A549 (cell line): ENCODE data around the gene NLGN4Y. TPM values are rescaled to one million over a fixed set of nuclear protein-coding genes. Genes with fewer than 3 reads are reported as not detected.

Source experiments
- ATAC-seq, 2 experiments: fragments of 200-7000 bp in 1 of 2; fragments of >200 bp in 1 of 2; cut with Nextera tagmentation in 1 of 2; cut with Tn5 transposase in 1 of 2; 3 replicates each; pipeline versions ENCODE4 v1.8.0 to v1.9.1; 2018 to 2020; ENCODE audit warnings: mild to moderate bottlenecking in 1 of 2, moderate library complexity in 1 of 2
- CTCF ChIA-PET: fragments of 300-600 bp; sonication (Branson Sonifier 250); formaldehyde crosslinking; extraction: SDS; loops from one replicate; lab custom pipeline; 2021; ENCODE audit warnings: antibody characterized with exemption, inconsistent platforms; lab: Yijun Ruan, JAX
- POLR2A ChIA-PET: fragments of 350-600 bp; formaldehyde crosslinking; extraction: SDS; loops from one replicate; lab custom pipeline; 2021; ENCODE audit warnings: antibody characterized with exemption, inconsistent platforms; lab: Yijun Ruan, JAX
- DNase-seq, 2 experiments: peaks; one replicate each; pipeline versions ENCODE4 v3.0.0 to v3.0.0-alpha.2; 2011 to 2016; ENCODE audit warnings: low read depth in 1 of 2, low spot score in 1 of 2
- FAIRE-seq: peaks from 2 replicates; lab custom pipeline; 2011; peaks lifted over from hg19 to GRCh38; lab: Jason Lieb, UNC
- H3K27ac ChIP-seq, 2 experiments: fragments of >200 bp; sonication (Bioruptor Twin); formaldehyde crosslinking; 3 replicates each; pipeline ENCODE4 v1.5.1; 2016 to 2017
- H3K4me1 ChIP-seq: fragments of >200 bp; sonication (Bioruptor Twin); formaldehyde crosslinking; 3 replicates; pipeline ENCODE4 v1.6.1; 2016
- H3K4me2 ChIP-seq: fragments of >200 bp; sonication (Bioruptor Twin); formaldehyde crosslinking; 3 replicates; pipeline ENCODE4 v1.6.1; 2016
- H3K4me3 ChIP-seq: fragments of >200 bp; sonication (Bioruptor Twin); formaldehyde crosslinking; 3 replicates; pipeline ENCODE4 v1.5.1; 2016
- H3K9me3 ChIP-seq: fragments of >200 bp; sonication (Bioruptor Twin); formaldehyde crosslinking; 3 replicates; pipeline ENCODE4 v1.6.1; 2016
- ATOH8 ChIP-seq: fragments of 250-450 bp; sonication (Bioruptor Pico); IDR thresholded peaks from 2 replicates; pipeline ENCODE4 v1.5.0; 2020; ENCODE audit warnings: low read depth, mild to moderate bottlenecking, moderate library complexity
- BHLHE40 ChIP-seq: IDR thresholded peaks from 2 replicates; pipeline ENCODE4 v1.6.1; 2012; ENCODE audit warnings: low read depth, low read length, inconsistent platforms
- CHD2 ChIP-seq: fragments of 150-350 bp; IDR thresholded peaks from 2 replicates; pipeline ENCODE4 v1.6.1; 2014; ENCODE audit warnings: low read length; ENCODE audit not compliant: partially characterized antibody
- E2F6 ChIP-seq: IDR thresholded peaks from 2 replicates; pipeline ENCODE4 v1.6.1; 2012; ENCODE audit warnings: low read depth, borderline replicate concordance
- ELK1 ChIP-seq: fragments of 150-350 bp; IDR thresholded peaks from 2 replicates; pipeline ENCODE4 v1.6.1; 2014; ENCODE audit warnings: low read depth, mild to moderate bottlenecking, low read length
- EP300 ChIP-seq, 2 experiments: fragments of >200 bp; sonication (Bioruptor Twin); formaldehyde crosslinking; IDR thresholded peaks; 2 replicates in 1 of 2; 3 replicates in 1 of 2; pipeline ENCODE4 v1.6.1; 2016 to 2017
- FOSB ChIP-seq: fragments of 250-450 bp; sonication (Bioruptor Pico); IDR thresholded peaks from 2 replicates; pipeline ENCODE4 v1.5.0; 2020; ENCODE audit warnings: mild to moderate bottlenecking, moderate library complexity
- FOXS1 ChIP-seq: fragments of 250-450 bp; sonication (Bioruptor Pico); IDR thresholded peaks from 2 replicates; pipeline ENCODE4 v1.5.0; 2020; ENCODE audit warnings: mild to moderate bottlenecking, moderate library complexity
- GATA3 ChIP-seq: IDR thresholded peaks from 2 replicates; pipeline ENCODE4 v1.6.1; 2012; ENCODE audit warnings: borderline replicate concordance
- HDAC2 ChIP-seq: fragments of 200-600 bp; sonication (generic); IDR thresholded peaks from 2 replicates; pipeline ENCODE4 v1.6.1; 2016
- HMGXB4 ChIP-seq: fragments of 250-450 bp; sonication (Bioruptor Pico); IDR thresholded peaks from 2 replicates; pipeline ENCODE4 v1.5.0; 2021; ENCODE audit warnings: mild to moderate bottlenecking, moderate library complexity, borderline replicate concordance
- HOXA7 ChIP-seq: fragments of 250-450 bp; sonication (Bioruptor Pico); IDR thresholded peaks from 2 replicates; pipeline ENCODE4 v1.5.0; 2020; ENCODE audit warnings: mild to moderate bottlenecking, moderate library complexity
- HOXB13 ChIP-seq: fragments of 250-450 bp; sonication (Bioruptor Pico); IDR thresholded peaks from 2 replicates; pipeline ENCODE4 v1.5.0; 2020; ENCODE audit warnings: low read depth, mild to moderate bottlenecking, moderate library complexity
- JUN ChIP-seq, 2 experiments: fragments of >200 bp; sonication (Bioruptor Twin); formaldehyde crosslinking; IDR thresholded peaks; 2 replicates in 1 of 2; 3 replicates in 1 of 2; pipeline ENCODE4 v1.6.1; 2016 to 2017
- KDM5A ChIP-seq: fragments of 200-600 bp; sonication (generic); IDR thresholded peaks from 2 replicates; pipeline ENCODE4 v1.6.1; 2016; ENCODE audit warnings: antibody characterized with exemption, mild to moderate bottlenecking
- MAZ ChIP-seq: fragments of 150-350 bp; IDR thresholded peaks from 2 replicates; pipeline ENCODE4 v1.6.1; 2014; ENCODE audit warnings: antibody characterized with exemption, low read depth, low read length, borderline replicate concordance
- PHF8 ChIP-seq: fragments of 200-600 bp; sonication (generic); IDR thresholded peaks from 2 replicates; pipeline ENCODE4 v1.6.1; 2016; ENCODE audit warnings: low read depth, mild to moderate bottlenecking, antibody characterized with exemption, moderate library complexity, borderline replicate concordance
- POLR2A ChIP-seq: IDR thresholded peaks from 2 replicates; pipeline ENCODE4 v1.6.1; 2012; ENCODE audit warnings: mild to moderate bottlenecking, low read length
- POLR2AphosphoS2 ChIP-seq: conservative IDR thresholded peaks from 2 replicates; pipeline ENCODE4 v1.6.1; 2012; ENCODE audit warnings: low read length, improper control_type of control experiment, inconsistent platforms
- RARB ChIP-seq: fragments of 250-450 bp; sonication (Bioruptor Pico); IDR thresholded peaks from 2 replicates; pipeline ENCODE4 v1.8.0; 2021; ENCODE audit warnings: mild to moderate bottlenecking, moderate library complexity
- RCOR1 ChIP-seq: fragments of 150-350 bp; IDR thresholded peaks from 2 replicates; pipeline ENCODE4 v1.6.1; 2014; ENCODE audit warnings: antibody characterized with exemption, low read length, low read depth
- RNF2 ChIP-seq: fragments of 200-600 bp; sonication (generic); IDR thresholded peaks from 2 replicates; pipeline ENCODE4 v1.6.1; 2016; ENCODE audit warnings: low read depth, mild to moderate bottlenecking, antibody characterized with exemption, moderate library complexity, borderline replicate concordance
- SMC3 ChIP-seq: fragments of >200 bp; sonication (Bioruptor Twin); formaldehyde crosslinking; IDR thresholded peaks from 3 replicates; pipeline ENCODE4 v1.6.1; 2018; ENCODE audit warnings: inconsistent platforms
- ZC3H11A ChIP-seq: fragments of 450-650 bp; IDR thresholded peaks from 2 replicates; pipeline ENCODE4 v1.6.1; 2014; ENCODE audit warnings: antibody characterized with exemption, mild to moderate bottlenecking
- ZFP36 ChIP-seq: fragments of 450-650 bp; IDR thresholded peaks from 2 replicates; pipeline ENCODE4 v1.6.1; 2014; ENCODE audit warnings: borderline replicate concordance; ENCODE audit not compliant: partially characterized antibody
- ZNF302 ChIP-seq: fragments of 250-450 bp; sonication (Bioruptor Pico); IDR thresholded peaks from 2 replicates; pipeline ENCODE4 v1.9.0; 2021; ENCODE audit warnings: inconsistent platforms, mild to moderate bottlenecking, moderate library complexity
- WGBS: methylation state at CpG from one replicate; pipeline ENCODE4 v1.1.6; 2017; ENCODE audit errors: missing lambda C conversion rate; 5-methylcytosine and 5-hydroxymethylcytosine counted together
- polyA plus RNA-seq, 4 experiments: library from polyadenylated mRNA; depleted of rRNA in 3 of 4; stranded (reverse); fragments of >200 nt; fragmentation: RNase III in 1 of 4; extraction: RNeasy Plus Mini Kit Qiagen cat#74134 plus additional on column Dnase treatment in 1 of 4; gene quantifications; 2 replicates in 3 of 4; 3 replicates in 1 of 4; pipeline ENCODE4 v1.2.3, GENCODE V29; 2011 to 2017

The NLGN4Y gene
- polyA plus RNA-seq, 2 of the 4 experiments (the other 2 are of a cell fraction) = 4.1 to 12.8 TPM

- Histone ChIP-seq H3K4me1 (no peaks in the 10 kb centered on the region), H3K4me2 (no peak overlapping the region), H3K9me3 (no peaks in the 10 kb centered on the region), H3K4me3 (no peak overlapping the region), H3K27ac (no peak overlapping the region)
- POLR2A ChIA-PET = no interaction called here
- TF ChIP-seq ZC3H11A = no peak
- no peak for TF ChIP-seq RCOR1
- no peak for TF ChIP-seq GATA3
- no peak for TF ChIP-seq EP300 (IDR thresholded peaks at IDR 0.05)
- no peak for TF ChIP-seq KDM5A
- no peak for TF ChIP-seq POLR2A
- no peak for TF ChIP-seq SMC3
- no peak for TF ChIP-seq RARB (CRISPR knock-in tag)
- TF ChIP-seq JUN (IDR thresholded peaks at IDR 0.05) = no peak
- TF ChIP-seq ZNF302 (CRISPR knock-in tag) = no peak
- TF ChIP-seq HOXA7 (CRISPR knock-in tag) = no peak
- TF ChIP-seq ELK1 = no peak
- TF ChIP-seq RNF2 = no peak
- TF ChIP-seq MAZ = no peak
- TF ChIP-seq ZFP36 = no peak
- TF ChIP-seq FOSB (CRISPR knock-in tag) = no peak
- TF ChIP-seq POLR2AphosphoS2 = no peak
- no peak for TF ChIP-seq ATOH8 (CRISPR knock-in tag)
- DNase-seq (no peak), FAIRE-seq (no peak), ATAC-seq (no peak)
- WGBS = 64% methylated on average over 2 of the region's 2 CpGs
- CTCF ChIA-PET = no interaction called here
Measured at GRCh38 chrY:14504592-14504991, 19.7 kb upstream of the NLGN4Y start.

- no peak for ATAC-seq
- no peak for FAIRE-seq
- Histone ChIP-seq H3K9me3 (no peaks in the 10 kb centered on the region), H3K4me1 (no peaks in the 10 kb centered on the region), H3K4me2 (no peak overlapping the region), H3K27ac (no peak overlapping the region), H3K4me3 (no peak overlapping the region)
- POLR2A ChIA-PET = no interaction called here
- 84% methylated on average over 14 of the region's 14 CpGs for WGBS
- no peak for TF ChIP-seq HOXB13 (CRISPR knock-in tag)
- no peak for TF ChIP-seq FOXS1 (CRISPR knock-in tag)
- TF ChIP-seq CHD2 = no peak
- TF ChIP-seq EP300 (IDR thresholded peaks at IDR 0.05) = no peak
- TF ChIP-seq HMGXB4 (CRISPR knock-in tag) = no peak
- no peak for TF ChIP-seq HDAC2
- no peak for TF ChIP-seq PHF8
- TF ChIP-seq E2F6 = no peak
- TF ChIP-seq GATA3 = no peak
- TF ChIP-seq ZFP36 = no peak
- TF ChIP-seq SMC3 = no peak
- TF ChIP-seq BHLHE40 = no peak
- no peak for DNase-seq
- CTCF ChIA-PET = no interaction called here
Measured at GRCh38 chrY:14522379-14522950, 1.9 kb upstream of the NLGN4Y start.
